NT2/D1 (cell line): ENCODE results near the gene HOXA2.

ENCODE experiments used
- DNase-seq: peaks from one replicate; pipeline ENCODE4 v3.0.0-alpha.2; 2011; ENCODE audit warnings: low read depth, low spot score
- H3K27me3 ChIP-seq: 2 replicates; pipeline ENCODE4 v1.6.0; 2011; ENCODE audit warnings: mild to moderate bottlenecking; ENCODE audit not compliant: insufficient read length, insufficient read depth
- H3K36me3 ChIP-seq: 2 replicates; pipeline ENCODE4 v1.6.1; 2011; ENCODE audit warnings: mild to moderate bottlenecking, low read length, mixed read lengths; ENCODE audit not compliant: insufficient read depth, insufficient read length
- H3K4me1 ChIP-seq: 2 replicates; pipeline ENCODE4 v1.5.1; 2011; ENCODE audit not compliant: insufficient read depth, insufficient read length
- H3K4me3 ChIP-seq: 2 replicates; pipeline ENCODE4 v1.5.1; 2011; ENCODE audit warnings: low read depth; ENCODE audit not compliant: insufficient read length
- H3K9ac ChIP-seq: 2 replicates; pipeline ENCODE4 v1.6.0; 2011; ENCODE audit warnings: low read depth; ENCODE audit not compliant: insufficient read length
- H3K9me3 ChIP-seq: 2 replicates; pipeline ENCODE4 v1.5.1; 2011; ENCODE audit warnings: mild to moderate bottlenecking, low read length; ENCODE audit not compliant: insufficient read depth
- SUZ12 ChIP-seq: IDR thresholded peaks from 2 replicates; pipeline ENCODE4 v1.6.1; 2011; ENCODE audit not compliant: insufficient read length, insufficient read depth; ENCODE audit errors: extremely low read depth
- YY1 ChIP-seq: IDR thresholded peaks from 2 replicates; pipeline ENCODE4 v1.6.1; 2011; ENCODE audit not compliant: insufficient read length, insufficient read depth
- ZNF274 ChIP-seq: IDR thresholded peaks from 2 replicates; pipeline ENCODE4 v1.6.1; 2011; ENCODE audit warnings: mild to moderate bottlenecking, low read depth, low read length

Gene HOXA2

DNA sequence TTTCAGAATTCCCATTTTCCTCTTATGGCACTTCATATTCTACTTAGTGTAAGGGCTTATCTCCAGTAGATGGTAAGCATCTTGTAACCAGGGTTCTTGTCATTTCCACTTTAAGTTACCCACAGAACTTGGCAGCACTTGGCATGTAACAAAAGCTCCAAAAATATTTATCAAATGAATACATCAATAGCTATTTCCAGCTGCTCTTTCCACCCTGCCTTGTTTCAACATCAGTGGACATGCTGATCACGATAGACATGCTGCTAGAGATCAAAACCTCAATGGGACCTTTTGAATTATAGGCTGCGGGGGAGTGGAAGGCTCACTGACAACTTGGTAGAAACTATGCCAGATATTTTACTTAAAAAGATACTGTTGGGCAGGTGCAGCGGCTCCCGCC lies 39.5 kb downstream of the HOXA2 start:
- H3K36me3 ChIP-seq = no peaks in the 10 kb centered on the region
- DNase-seq = no peak
- H3K9me3 ChIP-seq = no peaks in the 10 kb centered on the region
- H3K4me3 ChIP-seq = no peak overlapping the region
- no peaks in the 10 kb centered on the region for H3K27me3 ChIP-seq
- TF ChIP-seq YY1 (no peak), ZNF274 (no peak), SUZ12 (no peak)
- H3K9ac ChIP-seq = no peak overlapping the region
- no peaks in the 10 kb centered on the region for H3K4me1 ChIP-seq

GRCh38 chr7:27053153-27053552 lies 49.3 kb downstream of the HOXA2 start:
- no peak for TF ChIP-seq ZNF274
- no peak for TF ChIP-seq SUZ12
- TF ChIP-seq YY1 = no peak
- H3K4me3 ChIP-seq = no peak overlapping the region
- no peak for DNase-seq
- no peaks in the 10 kb centered on the region for H3K36me3 ChIP-seq
- no peaks in the 10 kb centered on the region for H3K27me3 ChIP-seq
- peak overlapping the region; percentile 47 for H3K9ac ChIP-seq
- H3K4me1 ChIP-seq = peaks cover 5% of the 10 kb centered on the region
- no peaks in the 10 kb centered on the region for H3K9me3 ChIP-seq

DNA sequence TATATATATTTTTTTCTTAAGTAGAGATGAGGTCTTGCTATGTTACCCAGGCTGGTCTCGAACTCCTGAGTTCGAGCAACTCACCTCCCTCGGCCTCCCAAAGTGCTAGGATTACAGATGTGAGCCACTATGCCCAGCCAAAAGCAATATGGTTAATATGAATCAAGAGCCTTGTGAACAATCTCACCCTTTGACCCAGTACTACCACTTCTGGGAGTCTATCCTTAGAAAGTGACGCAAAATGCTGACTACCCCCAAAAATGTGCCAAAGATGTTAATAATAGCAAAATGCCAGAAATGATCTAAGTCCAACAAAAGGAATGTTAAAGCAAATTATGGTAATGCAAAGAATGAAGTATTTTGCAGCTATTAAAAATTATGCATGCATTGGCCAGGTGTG lies 51.0 kb downstream of the HOXA2 start:
- H3K36me3 ChIP-seq = no peaks in the 10 kb centered on the region
- H3K9ac ChIP-seq = no peak overlapping the region
- no peak overlapping the region for H3K4me3 ChIP-seq
- H3K27me3 ChIP-seq = no peaks in the 10 kb centered on the region
- DNase-seq = no peak
- H3K9me3 ChIP-seq = no peaks in the 10 kb centered on the region
- peaks cover 5% of the 10 kb centered on the region for H3K4me1 ChIP-seq
- TF ChIP-seq ZNF274 (no peak), YY1 (no peak), SUZ12 (no peak)
